ENCODE data around the gene LHPP.

DNA sequence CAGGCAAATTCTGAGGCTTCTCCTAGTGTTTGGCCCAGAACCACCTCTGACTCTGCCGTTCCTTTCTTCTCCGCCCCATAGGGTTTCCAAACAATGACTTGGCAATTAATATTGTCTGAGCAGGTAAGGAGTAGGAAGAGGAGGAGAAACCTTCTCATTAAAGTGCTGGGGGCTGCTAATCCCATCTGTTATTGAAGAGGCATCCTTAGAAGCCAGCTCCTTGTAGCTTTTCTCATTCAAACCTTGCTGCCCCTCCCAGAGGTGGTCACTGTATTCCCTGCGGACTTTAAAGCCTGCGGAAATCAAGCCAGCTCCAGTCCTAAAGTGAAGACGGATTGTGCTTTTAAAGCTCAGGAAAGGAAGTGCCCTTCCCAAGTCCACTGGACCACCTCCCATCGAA is 10.3 kb upstream of the LHPP start:
- TF ChIP-seq, protein P1, sequence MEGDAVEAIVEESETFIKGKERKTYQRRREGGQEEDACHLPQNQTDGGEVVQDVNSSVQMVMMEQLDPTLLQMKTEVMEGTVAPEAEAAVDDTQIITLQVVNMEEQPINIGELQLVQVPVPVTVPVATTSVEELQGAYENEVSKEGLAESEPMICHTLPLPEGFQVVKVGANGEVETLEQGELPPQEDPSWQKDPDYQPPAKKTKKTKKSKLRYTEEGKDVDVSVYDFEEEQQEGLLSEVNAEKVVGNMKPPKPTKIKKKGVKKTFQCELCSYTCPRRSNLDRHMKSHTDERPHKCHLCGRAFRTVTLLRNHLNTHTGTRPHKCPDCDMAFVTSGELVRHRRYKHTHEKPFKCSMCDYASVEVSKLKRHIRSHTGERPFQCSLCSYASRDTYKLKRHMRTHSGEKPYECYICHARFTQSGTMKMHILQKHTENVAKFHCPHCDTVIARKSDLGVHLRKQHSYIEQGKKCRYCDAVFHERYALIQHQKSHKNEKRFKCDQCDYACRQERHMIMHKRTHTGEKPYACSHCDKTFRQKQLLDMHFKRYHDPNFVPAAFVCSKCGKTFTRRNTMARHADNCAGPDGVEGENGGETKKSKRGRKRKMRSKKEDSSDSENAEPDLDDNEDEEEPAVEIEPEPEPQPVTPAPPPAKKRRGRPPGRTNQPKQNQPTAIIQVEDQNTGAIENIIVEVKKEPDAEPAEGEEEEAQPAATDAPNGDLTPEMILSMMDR (conservative IDR thresholded peaks at IDR 0.05): no peak
- no peak for TF ChIP-seq ZFX (IDR thresholded peaks at IDR 0.05)
